ENCODE results near the gene IFNK. TPM values are rescaled to one million over a fixed set of nuclear protein-coding genes. Genes with fewer than 3 reads are reported as not detected.

IFNK gene
- total RNA-seq, 5 donors from 2014 or later (not counting 1 experiment from before 2014, with no cell fraction given), result not detected

GRCh38 chr9:27504259-27504658 lies 19.8 kb upstream of the IFNK start:
- CTCF ChIA-PET, result no interaction called here
- no peaks in the 10 kb centered on the region for H3K27me3 Mint-ChIP-seq

GRCh38 chr9:27505744-27506161 lies 18.3 kb upstream of the IFNK start:
- DNase-seq, result no peak
- Mint-ChIP-seq H3K36me3 (peaks cover 5% of the 10 kb centered on the region), H3K27me3 (no peaks in the 10 kb centered on the region), H3K27ac (no peak overlapping the region), H3K9me3 (peaks cover 0 to 5% (median 2%) of the 10 kb centered on the region in 3 donors), H3K4me3 (no peak overlapping the region), H3K4me1 (peaks cover 0 to 2% (median 0%) of the 10 kb centered on the region in 3 donors)
- 78% methylated on average over 2 of the region's 5 CpGs for WGBS (ENCODE audit: insufficient coverage)
- ChIA-PET POLR2A (no interaction called here), CTCF (no interaction called here)
- Histone ChIP-seq H3K36me3 (ENCODE audit: control insufficient read depth in 2 of 2, extremely low read depth in 1 of 2, insufficient read depth in 1 of 2, low read length in 1 of 2) (no peaks in the 10 kb centered on the region), H3K27me3 (replicated peaks in 1 of 2; ENCODE audit: control insufficient read depth in 2 of 2, extremely low read depth in 1 of 2, insufficient read depth in 2 of 2, low read length in 1 of 2) (no peaks in the 10 kb centered on the region), H3K4me1 (ENCODE audit: control insufficient read depth in 1 of 2, extremely low read depth in 1 of 2, insufficient read depth in 2 of 2, low read length in 2 of 2) (no peaks in the 10 kb centered on the region), H3K9me3 (no peaks in the 10 kb centered on the region), H3K4me3 (ENCODE audit: control insufficient read depth in 1 of 2, extremely low read depth in 1 of 2, low read length in 1 of 2) (no peak overlapping the region), H3K27ac (ENCODE audit: low read length) (no peak overlapping the region)
- ATAC-seq (replicated peaks in 1 of 4), result no peak

More at GRCh38 chr9:27504259-27504658, 19.8 kb upstream of the IFNK start:
- no peak overlapping the region for H3K4me3 Mint-ChIP-seq
- H3K36me3 Mint-ChIP-seq, result peaks cover 3% of the 10 kb centered on the region
- H3K9me3 ChIP-seq, result no peaks in the 10 kb centered on the region
- peaks cover 0 to 3% (median 2%) of the 10 kb centered on the region in 3 donors for H3K4me1 Mint-ChIP-seq
- no peaks in the 10 kb centered on the region for H3K27me3 ChIP-seq (replicated peaks in 1 of 2; ENCODE audit: control insufficient read depth in 2 of 2, extremely low read depth in 1 of 2, insufficient read depth in 2 of 2, low read length in 1 of 2)
- POLR2A ChIA-PET, result no interaction called here
- H3K27ac ChIP-seq (ENCODE audit: low read length), result no peak overlapping the region
- H3K4me1 ChIP-seq (ENCODE audit: control insufficient read depth in 1 of 2, extremely low read depth in 1 of 2, insufficient read depth in 2 of 2, low read length in 2 of 2), result no peaks in the 10 kb centered on the region
- ATAC-seq (replicated peaks in 1 of 4), result no peak
- no peaks in the 10 kb centered on the region for H3K36me3 ChIP-seq (ENCODE audit: control insufficient read depth in 2 of 2, extremely low read depth in 1 of 2, insufficient read depth in 1 of 2, low read length in 1 of 2)
- H3K9me3 Mint-ChIP-seq, result peaks cover 0 to 5% (median 2%) of the 10 kb centered on the region in 3 donors
- no peak overlapping the region for H3K27ac Mint-ChIP-seq
- H3K4me3 ChIP-seq (ENCODE audit: control insufficient read depth in 1 of 2, extremely low read depth in 1 of 2, low read length in 1 of 2), result no peak overlapping the region
- DNase-seq, result no peak

- Mint-ChIP-seq H3K4me3 (no peak overlapping the region), H3K9me3 (no peaks in the 10 kb centered on the region), H3K4me1 (peaks cover 0 to under 1% (median 0%) of the 10 kb centered on the region in 3 donors), H3K27me3 (no peaks in the 10 kb centered on the region), H3K27ac (no peak overlapping the region), H3K36me3 (peaks cover 6% of the 10 kb centered on the region)
- ChIA-PET POLR2A (no interaction called here), CTCF (no interaction called here)
- Histone ChIP-seq H3K27ac (ENCODE audit: low read length) (no peak overlapping the region), H3K4me1 (ENCODE audit: control insufficient read depth in 1 of 2, extremely low read depth in 1 of 2, insufficient read depth in 2 of 2, low read length in 2 of 2) (no peaks in the 10 kb centered on the region), H3K9me3 (no peaks in the 10 kb centered on the region), H3K36me3 (ENCODE audit: control insufficient read depth in 2 of 2, extremely low read depth in 1 of 2, insufficient read depth in 1 of 2, low read length in 1 of 2) (no peaks in the 10 kb centered on the region), H3K4me3 (ENCODE audit: control insufficient read depth in 1 of 2, extremely low read depth in 1 of 2, low read length in 1 of 2) (no peak overlapping the region), H3K27me3 (replicated peaks in 1 of 2; ENCODE audit: control insufficient read depth in 2 of 2, extremely low read depth in 1 of 2, insufficient read depth in 2 of 2, low read length in 1 of 2) (no peaks in the 10 kb centered on the region)
- ATAC-seq (replicated peaks in 1 of 4) (no peak), DNase-seq (no peak)
- 80% methylated on average over 2 of the region's 2 CpGs for WGBS (ENCODE audit: insufficient coverage)
Observed at GRCh38 chr9:27506981-27507380, 17.1 kb upstream of the IFNK start.

- no peak overlapping the region for H3K27ac ChIP-seq (ENCODE audit: low read length)
- H3K9me3 ChIP-seq, result no peaks in the 10 kb centered on the region
- CTCF ChIA-PET, result no interaction called here
- H3K27me3 ChIP-seq (replicated peaks in 1 of 2; ENCODE audit: control insufficient read depth in 2 of 2, extremely low read depth in 1 of 2, insufficient read depth in 2 of 2, low read length in 1 of 2), result no peaks in the 10 kb centered on the region
- no CpG with 5 or more reads among the region's 2 CpGs for WGBS (ENCODE audit: insufficient coverage)
- no peaks in the 10 kb centered on the region for H3K4me1 ChIP-seq (ENCODE audit: control insufficient read depth in 1 of 2, extremely low read depth in 1 of 2, insufficient read depth in 2 of 2, low read length in 2 of 2)
- H3K4me3 Mint-ChIP-seq, result no peak overlapping the region
- no peaks in the 10 kb centered on the region for H3K36me3 ChIP-seq (ENCODE audit: control insufficient read depth in 2 of 2, extremely low read depth in 1 of 2, insufficient read depth in 1 of 2, low read length in 1 of 2)
- H3K27me3 Mint-ChIP-seq, result no peaks in the 10 kb centered on the region
- no peaks in the 10 kb centered on the region for H3K4me1 Mint-ChIP-seq
- H3K9me3 Mint-ChIP-seq, result no peaks in the 10 kb centered on the region
- peaks cover 15% of the 10 kb centered on the region for H3K36me3 Mint-ChIP-seq
- ATAC-seq (replicated peaks in 1 of 4) (no peak), DNase-seq (no peak)
- H3K4me3 ChIP-seq (ENCODE audit: control insufficient read depth in 1 of 2, extremely low read depth in 1 of 2, low read length in 1 of 2), result no peak overlapping the region
- H3K27ac Mint-ChIP-seq, result no peak overlapping the region
- POLR2A ChIA-PET, result interaction anchor here in 1 of 2 donors (0.6 kb wide), 1 partner anchor 161 kb away, joined by 3 read pairs; no protein-coding TSS in a partner anchor
Observed at GRCh38 chr9:27510780-27511179, 13.3 kb upstream of the IFNK start.

GRCh38 chr9:27511771-27512170 lies 12.3 kb upstream of the IFNK start:
- DNase-seq (no peak), ATAC-seq (replicated peaks in 1 of 4) (no peak)
- Histone ChIP-seq H3K36me3 (ENCODE audit: control insufficient read depth in 2 of 2, extremely low read depth in 1 of 2, insufficient read depth in 1 of 2, low read length in 1 of 2) (no peaks in the 10 kb centered on the region), H3K4me3 (ENCODE audit: control insufficient read depth in 1 of 2, extremely low read depth in 1 of 2, low read length in 1 of 2) (no peak overlapping the region), H3K27ac (ENCODE audit: low read length) (no peak overlapping the region), H3K9me3 (no peaks in the 10 kb centered on the region), H3K4me1 (ENCODE audit: control insufficient read depth in 1 of 2, extremely low read depth in 1 of 2, insufficient read depth in 2 of 2, low read length in 2 of 2) (no peaks in the 10 kb centered on the region), H3K27me3 (replicated peaks in 1 of 2; ENCODE audit: control insufficient read depth in 2 of 2, extremely low read depth in 1 of 2, insufficient read depth in 2 of 2, low read length in 1 of 2) (no peaks in the 10 kb centered on the region)
- Mint-ChIP-seq H3K4me3 (no peak overlapping the region), H3K4me1 (no peaks in the 10 kb centered on the region), H3K27me3 (no peaks in the 10 kb centered on the region), H3K27ac (no peak overlapping the region), H3K9me3 (no peaks in the 10 kb centered on the region), H3K36me3 (peaks cover 16% of the 10 kb centered on the region)
- ChIA-PET CTCF (no interaction called here), POLR2A (no interaction called here)
- 73% methylated on average over 2 of the region's 2 CpGs for WGBS (ENCODE audit: insufficient coverage)

- no peaks in the 10 kb centered on the region for H3K4me1 ChIP-seq (ENCODE audit: control insufficient read depth in 1 of 2, extremely low read depth in 1 of 2, insufficient read depth in 2 of 2, low read length in 2 of 2)
- no peak overlapping the region for H3K27ac ChIP-seq (ENCODE audit: low read length)
- Mint-ChIP-seq H3K27me3 (no peaks in the 10 kb centered on the region), H3K4me3 (no peak overlapping the region), H3K9me3 (no peaks in the 10 kb centered on the region), H3K4me1 (no peaks in the 10 kb centered on the region), H3K36me3 (peaks cover 13% of the 10 kb centered on the region), H3K27ac (no peak overlapping the region)
- ATAC-seq (replicated peaks in 1 of 4) (no peak), DNase-seq (no peak)
- POLR2A ChIA-PET, result no interaction called here
- CTCF ChIA-PET, result interaction anchor here in 1 of 2 donors (0.6 kb wide), 1 partner anchor 17 kb away, joined by 3 read pairs; no protein-coding TSS in a partner anchor
- no peaks in the 10 kb centered on the region for H3K9me3 ChIP-seq
- no peak overlapping the region for H3K4me3 ChIP-seq (ENCODE audit: control insufficient read depth in 1 of 2, extremely low read depth in 1 of 2, low read length in 1 of 2)
- H3K36me3 ChIP-seq (ENCODE audit: control insufficient read depth in 2 of 2, extremely low read depth in 1 of 2, insufficient read depth in 1 of 2, low read length in 1 of 2), result no peaks in the 10 kb centered on the region
- H3K27me3 ChIP-seq (replicated peaks in 1 of 2; ENCODE audit: control insufficient read depth in 2 of 2, extremely low read depth in 1 of 2, insufficient read depth in 2 of 2, low read length in 1 of 2), result no peaks in the 10 kb centered on the region
- no CpG with 5 or more reads among the region's 2 CpGs for WGBS (ENCODE audit: insufficient coverage)
Observed at GRCh38 chr9:27514551-27514950, 9.5 kb upstream of the IFNK start.

- H3K9me3 Mint-ChIP-seq, result no peaks in the 10 kb centered on the region
- Histone ChIP-seq H3K27me3 (replicated peaks in 1 of 2; ENCODE audit: control insufficient read depth in 2 of 2, extremely low read depth in 1 of 2, insufficient read depth in 2 of 2, low read length in 1 of 2) (no peaks in the 10 kb centered on the region), H3K36me3 (ENCODE audit: control insufficient read depth in 2 of 2, extremely low read depth in 1 of 2, insufficient read depth in 1 of 2, low read length in 1 of 2) (no peaks in the 10 kb centered on the region), H3K4me1 (ENCODE audit: control insufficient read depth in 1 of 2, extremely low read depth in 1 of 2, insufficient read depth in 2 of 2, low read length in 2 of 2) (no peaks in the 10 kb centered on the region), H3K9me3 (no peaks in the 10 kb centered on the region), H3K4me3 (ENCODE audit: control insufficient read depth in 1 of 2, extremely low read depth in 1 of 2, low read length in 1 of 2) (no peak overlapping the region), H3K27ac (ENCODE audit: low read length) (no peak overlapping the region)
- H3K27me3 Mint-ChIP-seq, result no peaks in the 10 kb centered on the region
- ChIA-PET POLR2A (no interaction called here), CTCF (interaction anchor here in 1 of 2 donors (0.5 kb wide), 2 partner anchors 58 to 102 kb away, joined by 4 to 5 read pairs; no protein-coding TSS in a partner anchor)
- no peaks in the 10 kb centered on the region for H3K4me1 Mint-ChIP-seq
- peaks cover 12% of the 10 kb centered on the region for H3K36me3 Mint-ChIP-seq
- no peak overlapping the region for H3K4me3 Mint-ChIP-seq
- DNase-seq (no peak), ATAC-seq (replicated peaks in 1 of 4) (no peak)
- no peak overlapping the region for H3K27ac Mint-ChIP-seq
- no CpG with 5 or more reads among the region's 2 CpGs for WGBS (ENCODE audit: insufficient coverage)
Observed at GRCh38 chr9:27518006-27518405, 6.1 kb upstream of the IFNK start.

Data from T-cell (primary cell).